Astrocyte of the spinal cord (primary cell): ENCODE results near the gene FYN.
"Not testable (repeated sequence)": the region's sequence is repeated elsewhere in the genome, so short reads cannot be mapped to it uniquely, and the experiment has no call there.

Experiments
- DNase-seq: peaks from one replicate; pipeline ENCODE4 v3.0.0; 2011; ENCODE audit warnings: low read depth, low spot score
- H3K4me3 ChIP-seq: 2 replicates; pipeline ENCODE4 v1.5.1; 2011; ENCODE audit warnings: low read depth, mild to moderate bottlenecking, low read length, moderate library complexity
- CTCF ChIP-seq: IDR thresholded peaks from 2 replicates; pipeline ENCODE4 v1.5.1; 2012; ENCODE audit warnings: low read depth, mild to moderate bottlenecking, low read length, inconsistent platforms
- in situ Hi-C: cut with HindIII; loops from 2 replicates; pipeline ENCODE4 v1.10.0; 2017; ENCODE audit warnings: low sequenced_read_pairs

FYN gene

GRCh38 chr6:111914617-111915016 lies 41.4 kb upstream of the FYN start:
- in situ Hi-C loops = no loop called here
- no peak for TF ChIP-seq CTCF
- DNase-seq = no peak
- no peak overlapping the region for H3K4me3 ChIP-seq

GRCh38 chr6:111912904-111913303 lies 39.7 kb upstream of the FYN start:
- DNase-seq = no peak
- TF ChIP-seq CTCF = no peak
- H3K4me3 ChIP-seq = no peak overlapping the region
- in situ Hi-C loops = no loop called here

- TF ChIP-seq CTCF = no peak
- in situ Hi-C loops = no loop called here
- no peak overlapping the region for H3K4me3 ChIP-seq
- DNase-seq = no peak
Observed at GRCh38 chr6:111911428-111911827, 38.2 kb upstream of the FYN start.

GRCh38 chr6:111909238-111909637 lies 36.0 kb upstream of the FYN start:
- in situ Hi-C loops = no loop called here
- TF ChIP-seq CTCF = no peak
- DNase-seq = no peak
- no peak overlapping the region for H3K4me3 ChIP-seq

- DNase-seq, H3K4me3 ChIP-seq, in situ Hi-C loops: not testable (repeated sequence)
Observed at GRCh38 chr6:111908365-111908764, 35.1 kb upstream of the FYN start.

- DNase-seq = no peak
- in situ Hi-C loops = no loop called here
- H3K4me3 ChIP-seq = no peak overlapping the region
- no peak for TF ChIP-seq CTCF
Observed at GRCh38 chr6:111900735-111901134, 27.5 kb upstream of the FYN start.

GRCh38 chr6:111899531-111899930 lies 26.3 kb upstream of the FYN start:
- in situ Hi-C loops = no loop called here

More at GRCh38 chr6:111899531-111899930, 26.3 kb upstream of the FYN start:
- no peak overlapping the region for H3K4me3 ChIP-seq
- no peak for DNase-seq
- no peak for TF ChIP-seq CTCF
